Ovary (tissue), 9 donors: Measurements from ENCODE around the gene NUF2. TPM values are rescaled to one million over a fixed set of nuclear protein-coding genes. Genes with fewer than 3 reads are reported as not detected.

ENCODE experiments used
- DNase-seq, 5 donors: peaks; one replicate each; pipeline ENCODE4 v3.0.0-alpha.2; 2019 to 2020
- H3K27ac ChIP-seq, 2 donors: fragments of 200-600 bp; one replicate each; pipeline versions ENCODE4 v1.5.1 to v1.8.0; 2019 to 2022
- H3K27me3 ChIP-seq: fragments of 200-600 bp; one replicate; pipeline ENCODE4 v1.8.0; 2022
- H3K36me3 ChIP-seq: fragments of 200-600 bp; sonication (generic); one replicate; pipeline ENCODE4 v1.5.1; 2019
- H3K4me1 ChIP-seq: one replicate; pipeline ENCODE4 v1.8.1; 2013; ENCODE audit warnings: mild to moderate bottlenecking, moderate library complexity; ENCODE audit not compliant: insufficient read depth
- H3K4me3 ChIP-seq: fragments of 200-600 bp; sonication (generic); one replicate; pipeline ENCODE4 v1.5.1; 2017
- H3K9me3 ChIP-seq, 2 donors: fragments of 200-600 bp in 1 of 2; sonication (generic) in 1 of 2; one replicate each; pipeline versions ENCODE4 v1.5.1 to v1.8.1; 2013 to 2019; ENCODE audit warnings: mild to moderate bottlenecking in 1 of 2, moderate library complexity in 1 of 2
- CTCF ChIP-seq, 3 donors: fragments of 450-650 bp in 2 of 3; fragments of 200-600 bp in 1 of 3; IDR thresholded peaks; one replicate each; pipeline versions ENCODE4 v1.5.1 to v1.8.0; 2016 to 2022; ENCODE audit warnings: antibody characterized with exemption in 3 of 3, mild to moderate bottlenecking in 1 of 3
- EP300 ChIP-seq: sonication (generic); formaldehyde crosslinking; IDR thresholded peaks from one replicate; pipeline ENCODE4 v1.6.1; 2017; ENCODE audit warnings: antibody characterized with exemption
- POLR2A ChIP-seq: fragments of 450-650 bp; IDR thresholded peaks from one replicate; pipeline ENCODE4 v1.6.1; 2017; ENCODE audit warnings: antibody characterized with exemption, mild to moderate bottlenecking, moderate library complexity
- WGBS, 3 donors: extraction: QIAGEN DNeasy Blood & Tissue Kit in 1 of 3; methylation state at CpG; one replicate each; pipeline versions ENCODE4 v1.1.5 to v1.1.7; 2013 to 2017; 5-methylcytosine and 5-hydroxymethylcytosine counted together
- intact Hi-C, 4 donors: fragments of 100-400 bp; cut with DNase I; formaldehyde crosslinking; loops; one replicate each; pipeline versions ENCODE4 v1.11.0 to v1.15.1; 2022 to 2023
- polyA plus RNA-seq, 2 donors: library from polyadenylated mRNA; stranded (reverse); fragments of 200-250 nt in 1 of 2; fragments of 350-450 nt in 1 of 2; fragmentation: Illumina TruSeq in 1 of 2; extraction: RNeasy Lipid Tissue Mini Kit (QIAGEN cat#74804) in 1 of 2; gene quantifications; one replicate each; pipeline ENCODE4 v1.2.3, GENCODE V29; 2013 to 2014
- total RNA-seq, 7 donors: library from RNA; depleted of rRNA in 2 of 7; stranded (reverse); fragments of >200 nt in 2 of 7; fragmentation: NEBNext Ultra II Directional in 3 of 7; extraction: Animal tissue kit (Norgen Biotek cat#: 25700) in 3 of 7; gene quantifications; one replicate each; pipeline versions ENCODE4 v1.1.0 to v1.2.4, GENCODE V29; 2016 to 2023
- donor health status: DM: no; HTN: no; CAD: no; lungs with moderate emphysema.
- donor health status: DM: no; HTN: no; CAD: no.
- donor health status: Bipolar disorder and iron deficiency.
- donor health status: DM: yes; HTN: yes; CAD: no.
- donor health status: DM: no; HTN: no; CAD: no.
- donor health status: DM: yes; HTN: yes; CAD: no.

The NUF2 gene
- total and polyA plus RNA-seq, 9 donors, result 0.23 to 0.94 (median 0.62) TPM; not detected in 1

GRCh38 chr1:163331116-163331515, 9.4 kb downstream of the NUF2 start:
- DNase-seq, result no peak
- WGBS, 3 donors, result 98 to 99% (median 99%) methylated on average over 2 of the region's 2 CpGs
- Histone ChIP-seq H3K4me3 (no peak overlapping the region), H3K27me3 (peaks cover 2% of the 10 kb centered on the region), H3K9me3 (no peaks in the 10 kb centered on the region), H3K4me1 (no peaks in the 10 kb centered on the region), H3K27ac (no peak overlapping the region), H3K36me3 (no peaks in the 10 kb centered on the region)
- intact Hi-C loops, result no loop called here
- no peak for TF ChIP-seq POLR2A
- no peak for TF ChIP-seq EP300
- TF ChIP-seq CTCF (IDR thresholded peaks at IDR 0.05), result no peak

GRCh38 chr1:163335216-163335615, 13.5 kb downstream of the NUF2 start:
- intact Hi-C loops, result no loop called here
- DNase-seq, result no peak
- Histone ChIP-seq H3K36me3 (no peaks in the 10 kb centered on the region), H3K4me1 (no peaks in the 10 kb centered on the region), H3K9me3 (no peaks in the 10 kb centered on the region), H3K27me3 (no peaks in the 10 kb centered on the region), H3K27ac (no peak overlapping the region), H3K4me3 (no peak overlapping the region)
- WGBS, 3 donors, result 84 to 91% (median 89%) methylated on average over 1 of the region's 1 CpG
- no peak for TF ChIP-seq POLR2A
- TF ChIP-seq CTCF (IDR thresholded peaks at IDR 0.05), result no peak
- no peak for TF ChIP-seq EP300

GRCh38 chr1:163337631-163338030, 15.9 kb downstream of the NUF2 start:
- H3K4me1 ChIP-seq, result no peaks in the 10 kb centered on the region
- DNase-seq, result no peak
- H3K9me3 ChIP-seq, result no peaks in the 10 kb centered on the region
- intact Hi-C loops, result no loop called here
- H3K36me3 ChIP-seq, result no peaks in the 10 kb centered on the region
- H3K4me3 ChIP-seq, result no peak overlapping the region
- H3K27me3 ChIP-seq, result no peaks in the 10 kb centered on the region
- no peak overlapping the region for H3K27ac ChIP-seq
- no peak for TF ChIP-seq POLR2A
- no peak for TF ChIP-seq CTCF (IDR thresholded peaks at IDR 0.05)
- TF ChIP-seq EP300, result no peak
- 88 to 93% (median 89%) methylated on average over 1 of the region's 1 CpG for WGBS, 3 donors

GRCh38 chr1:163346326-163346870, 24.6 kb downstream of the NUF2 start:
- Histone ChIP-seq H3K9me3 (no peaks in the 10 kb centered on the region), H3K27ac (no peak overlapping the region), H3K36me3 (no peaks in the 10 kb centered on the region), H3K4me3 (no peak overlapping the region), H3K4me1 (no peaks in the 10 kb centered on the region), H3K27me3 (no peaks in the 10 kb centered on the region)
- 76 to 99% (median 96%) methylated on average over 4 of the region's 4 CpGs for WGBS, 3 donors
- no peak for DNase-seq
- intact Hi-C loops, result no loop called here
- TF ChIP-seq CTCF (IDR thresholded peaks at IDR 0.05) (no peak), POLR2A (no peak), EP300 (no peak)
